Midbrain (tissue), 1 donor: Measurements from ENCODE around the gene KLB.

Source experiments
- DNase-seq: peaks from one replicate; lab custom pipeline; 2025; lab: John Stamatoyannopoulos, UW

KLB gene

GRCh38 chr4:39464886-39465501, 58.3 kb downstream of the KLB start:
- DNase-seq = no peak

GRCh38 chr4:39466747-39467146, 60.0 kb downstream of the KLB start:
- DNase-seq = no peak

- DNase-seq = no peak
Measured at GRCh38 chr4:39467464-39467863, 60.7 kb downstream of the KLB start.

GRCh38 chr4:39469429-39470077, 62.8 kb downstream of the KLB start:
- peak; percentile 85 for DNase-seq

- no peak for DNase-seq
Measured at GRCh38 chr4:39470402-39470801, 63.7 kb downstream of the KLB start.

- DNase-seq = no peak
Measured at GRCh38 chr4:39472396-39472795, 65.7 kb downstream of the KLB start.

- DNase-seq = no peak
Measured at GRCh38 chr4:39476187-39476895, 69.6 kb downstream of the KLB start.

GRCh38 chr4:39480251-39480650, 73.5 kb downstream of the KLB start:
- no peak for DNase-seq

- no peak for DNase-seq
Measured at GRCh38 chr4:39480902-39481695, 74.4 kb downstream of the KLB start.

- no peak for DNase-seq
Measured at GRCh38 chr4:39484582-39485272, 78.0 kb downstream of the KLB start.

GRCh38 chr4:39486221-39486804, 79.6 kb downstream of the KLB start:
- DNase-seq = no peak

- no peak for DNase-seq
Measured at GRCh38 chr4:39490322-39490721, 83.6 kb downstream of the KLB start.

GRCh38 chr4:39494354-39494753, 87.6 kb downstream of the KLB start:
- no peak for DNase-seq

GRCh38 chr4:39495446-39496213, 88.9 kb downstream of the KLB start:
- no peak for DNase-seq

GRCh38 chr4:39497909-39498726, 91.4 kb downstream of the KLB start:
- no peak for DNase-seq

- no peak for DNase-seq
Measured at GRCh38 chr4:39498727-39499020, 91.9 kb downstream of the KLB start.
